CD4-positive, alpha-beta memory T cell (primary cell): Measurements from ENCODE around the gene LHX4. TPM values are rescaled to one million over a fixed set of nuclear protein-coding genes. Genes with fewer than 3 reads are reported as not detected.

Source experiments
- CTCF ChIA-PET: fragments of 350-600 bp; sonication (Branson Sonifier 250); formaldehyde crosslinking; loops from one replicate; lab custom pipeline; 2021; ENCODE audit warnings: inconsistent platforms; ENCODE audit not compliant: partially characterized antibody; lab: Charles Lee
- POLR2A ChIA-PET: fragments of 350-600 bp; sonication (Branson Sonifier 250); formaldehyde crosslinking; loops from one replicate; lab custom pipeline; 2021; ENCODE audit not compliant: partially characterized antibody; lab: Charles Lee
- DNase-seq, 5 donors: peaks; one replicate each; pipeline versions ENCODE4 v3.0.0 to v3.0.0-alpha.2; 2020 to 2022; ENCODE audit warnings: mixed read lengths in 1 of 5
- H3K27ac ChIP-seq: one replicate; pipeline ENCODE4 v1.7.0; 2013; ENCODE audit warnings: low read depth, low read length
- H3K27me3 ChIP-seq: 2 replicates; pipeline ENCODE4 v1.7.0; 2013; ENCODE audit warnings: mild to moderate bottlenecking, low read length, moderate library complexity; ENCODE audit not compliant: insufficient read depth
- H3K36me3 ChIP-seq: 2 replicates; pipeline ENCODE4 v1.7.0; 2013; ENCODE audit warnings: mild to moderate bottlenecking, low read length, moderate library complexity; ENCODE audit not compliant: insufficient read depth
- H3K4me1 ChIP-seq: 2 replicates; pipeline ENCODE4 v1.7.0; 2013; ENCODE audit warnings: mild to moderate bottlenecking, low read length, moderate library complexity; ENCODE audit not compliant: insufficient read depth
- H3K4me3 ChIP-seq, 2 donors: one replicate each; pipeline ENCODE4 v1.7.0; 2013; ENCODE audit warnings: low read length in 2 of 2, mild to moderate bottlenecking in 1 of 2
- H3K9me3 ChIP-seq, 2 donors: one replicate each; pipeline ENCODE4 v1.7.0; 2013; ENCODE audit warnings: low read length in 2 of 2, control low read depth in 1 of 2; ENCODE audit not compliant: control insufficient read depth in 1 of 2
- H3K27ac Mint-ChIP-seq, 7 donors: one replicate each; pipeline ENCODE4 v1.8.0; 2020 to 2021; ENCODE audit warnings: mixed read lengths in 7 of 7, mild to moderate bottlenecking in 6 of 7, inconsistent platforms in 3 of 7, moderate library complexity in 3 of 7
- H3K27me3 Mint-ChIP-seq, 2 donors: one replicate each; pipeline ENCODE4 v1.8.0; 2020 to 2021; ENCODE audit warnings: mixed read lengths in 2 of 2
- H3K36me3 Mint-ChIP-seq, 2 donors: one replicate each; pipeline ENCODE4 v1.8.0; 2020 to 2021; ENCODE audit warnings: mixed read lengths in 2 of 2, inconsistent platforms in 1 of 2, mild to moderate bottlenecking in 1 of 2
- H3K4me1 Mint-ChIP-seq, 4 donors: one replicate each; pipeline ENCODE4 v1.8.0; 2020 to 2021; ENCODE audit warnings: mixed read lengths in 4 of 4, mild to moderate bottlenecking in 1 of 4
- H3K4me3 Mint-ChIP-seq, 8 donors: one replicate each; pipeline ENCODE4 v1.8.0; 2020 to 2021; ENCODE audit warnings: mixed read lengths in 8 of 8, mild to moderate bottlenecking in 7 of 8, moderate library complexity in 6 of 8, inconsistent platforms in 3 of 8
- H3K9me3 Mint-ChIP-seq, 8 donors: one replicate each; pipeline ENCODE4 v1.8.0; 2020 to 2021; ENCODE audit warnings: mixed read lengths in 8 of 8, mild to moderate bottlenecking in 5 of 8, inconsistent platforms in 3 of 8, moderate library complexity in 1 of 8
- intact Hi-C: fragments of 100-400 bp; cut with micrococcal nuclease; formaldehyde crosslinking; loops from one replicate; pipeline ENCODE4 v1.15.1; 2023
- polyA plus RNA-seq, 2 donors: library from polyadenylated mRNA; unstranded; fragments of 300-500 nt; fragmentation: Illumina TruSeq; gene quantifications; one replicate each; pipeline ENCODE4 v1.2.3, GENCODE V29; 2021
- total RNA-seq, 2 experiments: library from RNA; stranded (reverse); gene quantifications; one replicate each; pipeline ENCODE4 v1.2.3, GENCODE V29; 2021

Gene LHX4
- total RNA-seq (not detected), polyA plus RNA-seq (under 1 TPM in 1 of 2 donors, not detected in 1; 0.25 TPM)

- peaks cover 72% of the 10 kb centered on the region for H3K27me3 ChIP-seq
- POLR2A ChIA-PET, result no interaction called here
- CTCF ChIA-PET, result no interaction called here
Measured at GRCh38 chr1:180229483-180230415, at the start of gene LHX4. TSS of gene LHX4 (plus strand) at chr1:180230264. CDS start at chr1:180230530, 266 bp downstream.

GRCh38 chr1:180181048-180181447 lies 49.0 kb upstream of the LHX4 start:
- H3K9me3 Mint-ChIP-seq, result peaks cover 0 to 2% (median 0%) of the 10 kb centered on the region in 8 donors
- CTCF ChIA-PET, result interaction anchor here (0.8 to 7.5 kb wide), 16 partner anchors 8 to 476 kb away, joined by 3 to 98 read pairs (median 4); no protein-coding TSS in a partner anchor
- peaks cover 0 to 4% (median 0%) of the 10 kb centered on the region in 4 donors for H3K4me1 Mint-ChIP-seq
- peaks cover 29% of the 10 kb centered on the region in 2 donors for H3K36me3 Mint-ChIP-seq
- Histone ChIP-seq H3K27ac (no peak overlapping the region), H3K4me3 (no peak overlapping the region), H3K36me3 (no peaks in the 10 kb centered on the region), H3K9me3 (no peaks in the 10 kb centered on the region), H3K27me3 (no peaks in the 10 kb centered on the region), H3K4me1 (no peaks in the 10 kb centered on the region)
- no peak for DNase-seq
- intact Hi-C loops, result no loop called here
- POLR2A ChIA-PET, result no interaction called here
- no peak overlapping the region for H3K4me3 Mint-ChIP-seq
- no peak overlapping the region for H3K27ac Mint-ChIP-seq
- no peaks in the 10 kb centered on the region for H3K27me3 Mint-ChIP-seq

More at GRCh38 chr1:180229483-180230415, at the start of gene LHX4:
- no peak within 1 kb of the TSS for H3K27ac ChIP-seq
- no peak for DNase-seq
- Mint-ChIP-seq H3K4me1 (peaks cover 13 to 42% (median 23%) of the 10 kb centered on the region in 4 donors), H3K27ac (no peak within 1 kb of the TSS), H3K4me3 (peak within 1 kb of the TSS; percentile 75 to 85 (median 81)), H3K36me3 (no peaks in the 10 kb centered on the region), H3K27me3 (peaks cover 49 to 52% of the 10 kb centered on the region in 2 donors), H3K9me3 (peaks cover 0 to 1% (median 0%) of the 10 kb centered on the region in 8 donors)
- no peaks in the 10 kb centered on the region for H3K36me3 ChIP-seq
- intact Hi-C loops, result no loop called here
- H3K4me1 ChIP-seq, result peaks cover 43% of the 10 kb centered on the region
- no peaks in the 10 kb centered on the region for H3K9me3 ChIP-seq
- H3K4me3 ChIP-seq, result peak within 1 kb of the TSS; percentile 22 to 35

GRCh38 chr1:180181996-180182642 lies 47.9 kb upstream of the LHX4 start:
- Histone ChIP-seq H3K27me3 (no peaks in the 10 kb centered on the region), H3K36me3 (no peaks in the 10 kb centered on the region), H3K9me3 (no peaks in the 10 kb centered on the region), H3K4me1 (no peaks in the 10 kb centered on the region), H3K4me3 (no peak overlapping the region), H3K27ac (no peak overlapping the region)
- DNase-seq, result no peak
- Mint-ChIP-seq H3K9me3 (peaks cover 0 to under 1% (median 0%) of the 10 kb centered on the region in 8 donors), H3K4me1 (peaks cover 0 to 4% (median 0%) of the 10 kb centered on the region in 4 donors), H3K27me3 (no peaks in the 10 kb centered on the region), H3K4me3 (no peak overlapping the region), H3K36me3 (peaks cover 36% of the 10 kb centered on the region in 2 donors), H3K27ac (no peak overlapping the region)
- intact Hi-C loops, result no loop called here
- ChIA-PET CTCF (interaction anchor here (1.1 to 7.5 kb wide), 5 partner anchors 13 to 477 kb away, joined by 4 to 98 read pairs (median 54); no protein-coding TSS in a partner anchor), POLR2A (no interaction called here)

- no peaks in the 10 kb centered on the region for H3K27me3 ChIP-seq
- H3K27ac ChIP-seq, result no peak overlapping the region
- CTCF ChIA-PET, result no interaction called here
- peaks cover 0 to 4% (median 0%) of the 10 kb centered on the region in 4 donors for H3K4me1 Mint-ChIP-seq
- no peak overlapping the region for H3K4me3 ChIP-seq
- no peak overlapping the region for H3K27ac Mint-ChIP-seq
- H3K9me3 Mint-ChIP-seq, result no peaks in the 10 kb centered on the region
- no peaks in the 10 kb centered on the region for H3K27me3 Mint-ChIP-seq
- POLR2A ChIA-PET, result no interaction called here
- no peak overlapping the region for H3K4me3 Mint-ChIP-seq
- DNase-seq, result no peak
- no peaks in the 10 kb centered on the region for H3K36me3 ChIP-seq
- H3K9me3 ChIP-seq, result no peaks in the 10 kb centered on the region
- H3K4me1 ChIP-seq, result no peaks in the 10 kb centered on the region
- intact Hi-C loops, result no loop called here
- H3K36me3 Mint-ChIP-seq, result peaks cover 36 to 42% of the 10 kb centered on the region in 2 donors
Measured at GRCh38 chr1:180182643-180183311, 47.3 kb upstream of the LHX4 start.

GRCh38 chr1:180183426-180183825 lies 46.6 kb upstream of the LHX4 start:
- no peak overlapping the region for H3K27ac Mint-ChIP-seq
- Histone ChIP-seq H3K27me3 (no peaks in the 10 kb centered on the region), H3K36me3 (no peaks in the 10 kb centered on the region), H3K9me3 (no peaks in the 10 kb centered on the region), H3K27ac (no peak overlapping the region), H3K4me1 (no peaks in the 10 kb centered on the region), H3K4me3 (no peak overlapping the region)
- no peak overlapping the region for H3K4me3 Mint-ChIP-seq
- H3K9me3 Mint-ChIP-seq, result no peaks in the 10 kb centered on the region
- peaks cover 36 to 44% of the 10 kb centered on the region in 2 donors for H3K36me3 Mint-ChIP-seq
- intact Hi-C loops, result no loop called here
- POLR2A ChIA-PET, result no interaction called here
- no peaks in the 10 kb centered on the region for H3K27me3 Mint-ChIP-seq
- CTCF ChIA-PET, result interaction anchor here (1.3 kb wide), 1 partner anchor 12 kb away, joined by 3 read pairs; no protein-coding TSS in a partner anchor
- peaks cover 0 to 4% (median 0%) of the 10 kb centered on the region in 4 donors for H3K4me1 Mint-ChIP-seq
- DNase-seq, result no peak

DNA sequence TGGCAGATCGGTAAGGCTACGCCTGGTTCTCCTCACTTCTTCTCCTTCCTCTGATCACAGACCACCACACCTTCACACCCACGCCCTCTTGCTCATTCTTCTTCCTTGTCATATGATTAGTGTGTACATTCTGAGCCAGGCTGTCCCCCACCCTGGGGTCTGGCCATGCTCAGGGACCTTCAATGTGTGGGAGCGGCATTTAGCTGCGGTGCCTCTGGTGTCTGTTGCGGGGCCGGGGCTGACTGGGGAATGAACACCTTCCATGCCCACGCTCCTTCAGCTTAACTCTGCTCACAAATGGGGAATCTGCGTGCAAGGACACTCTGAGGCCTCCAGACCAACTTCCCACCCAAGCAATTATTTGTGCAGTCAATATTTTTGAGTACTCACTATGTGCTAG lies 46.0 kb upstream of the LHX4 start:
- H3K36me3 Mint-ChIP-seq, result peaks cover 40 to 47% of the 10 kb centered on the region in 2 donors
- intact Hi-C loops, result no loop called here
- Histone ChIP-seq H3K36me3 (peaks cover 4% of the 10 kb centered on the region), H3K27ac (no peak overlapping the region), H3K9me3 (no peaks in the 10 kb centered on the region), H3K4me3 (no peak overlapping the region), H3K27me3 (no peaks in the 10 kb centered on the region), H3K4me1 (no peaks in the 10 kb centered on the region)
- POLR2A ChIA-PET, result no interaction called here
- no peaks in the 10 kb centered on the region for H3K27me3 Mint-ChIP-seq
- CTCF ChIA-PET, result interaction anchor here (1.3 kb wide), 1 partner anchor 13 kb away, joined by 3 read pairs; no protein-coding TSS in a partner anchor
- no peak overlapping the region for H3K4me3 Mint-ChIP-seq
- no peak for DNase-seq
- no peaks in the 10 kb centered on the region for H3K9me3 Mint-ChIP-seq
- peaks cover 0 to under 1% (median 0%) of the 10 kb centered on the region in 4 donors for H3K4me1 Mint-ChIP-seq
- no peak overlapping the region for H3K27ac Mint-ChIP-seq
